Esophagus squamous epithelium (tissue), 4 donors: Measurements from ENCODE around the gene SLC9A9.

ENCODE experiments used
- CTCF ChIP-seq, 6 experiments: fragments of 450-650 bp in 4 of 6; fragments of 200-600 bp in 2 of 6; sonication (generic) in 2 of 6; IDR thresholded peaks; one replicate each; pipeline ENCODE4 v1.5.1; 2016 to 2019; ENCODE audit warnings: antibody characterized with exemption in 6 of 6, mild to moderate bottlenecking in 4 of 6, moderate library complexity in 4 of 6
- POLR2A ChIP-seq, 4 donors: fragments of 450-650 bp; IDR thresholded peaks; one replicate each; pipeline ENCODE4 v1.6.1; 2017; ENCODE audit warnings: antibody characterized with exemption in 4 of 4, mild to moderate bottlenecking in 4 of 4, moderate library complexity in 3 of 4

- TF ChIP-seq CTCF (IDR thresholded peaks at IDR 0.05) = no peak
- TF ChIP-seq POLR2A (IDR thresholded peaks at IDR 0.05) = no peak
Observed at GRCh38 chr3:143849854-143850549, 1.7 kb upstream of the SLC9A9 start.
